ENCODE measurements around the gene RABAC1.

The RABAC1 gene

GRCh38 chr19:41956621-41957020 lies 2.5 kb downstream of the RABAC1 start:
- no peaks in the 10 kb centered on the region for H3K79me2 ChIP-seq (ENCODE audit: low read length)
- no peak overlapping the region for H3K9ac ChIP-seq (ENCODE audit: low read length)
- H3K27ac ChIP-seq (ENCODE audit: low read length) = no peak overlapping the region
- H3K27me3 ChIP-seq (replicated peaks; ENCODE audit: insufficient read depth, low read length) = no peaks in the 10 kb centered on the region
- H4K20me1 ChIP-seq (ENCODE audit: insufficient read depth, low read length) = no peaks in the 10 kb centered on the region
- no peaks in the 10 kb centered on the region for H3K9me2 ChIP-seq (replicated peaks; ENCODE audit: insufficient read depth, low read length)
- no peak overlapping the region for H3K4me2 ChIP-seq (ENCODE audit: low read depth, low read length)
- no peaks in the 10 kb centered on the region for H3K36me3 ChIP-seq (replicated peaks; ENCODE audit: insufficient read depth, low read length)
- peaks cover 12% of the 10 kb centered on the region; the same call in 1 of the 2 replicates for H3F3A ChIP-seq (ENCODE audit: insufficient read depth, low read length)
- no peak overlapping the region for H2AFZ ChIP-seq (ENCODE audit: low read length)
- H3K9me3 ChIP-seq (replicated peaks; ENCODE audit: insufficient read depth, low read length) = no peaks in the 10 kb centered on the region
- H3K4me1 ChIP-seq (ENCODE audit: low read length) = peaks cover 12% of the 10 kb centered on the region
- no peak overlapping the region for H3K4me3 ChIP-seq (ENCODE audit: low read length)
- DNase-seq = no peak
- no peak for TF ChIP-seq EZH2phosphoT487 (IDR thresholded peaks at IDR 0.05; ENCODE audit: low read length)
- TF ChIP-seq CTCF (IDR thresholded peaks at IDR 0.05; ENCODE audit: low read length) = no peak
- TF ChIP-seq EZH2 (optimal IDR thresholded peaks at IDR 0.05; ENCODE audit: low read depth, low read length) = no peak

GRCh38 chr19:41955521-41955920 lies 3.6 kb downstream of the RABAC1 start:
- no peak overlapping the region for H2AFZ ChIP-seq (ENCODE audit: low read length)
- H3K4me2 ChIP-seq (ENCODE audit: low read depth, low read length) = no peak overlapping the region
- DNase-seq = no peak
- H3K27ac ChIP-seq (ENCODE audit: low read length) = no peak overlapping the region
- H3K9me3 ChIP-seq (replicated peaks; ENCODE audit: insufficient read depth, low read length) = no peaks in the 10 kb centered on the region
- H3K36me3 ChIP-seq (replicated peaks; ENCODE audit: insufficient read depth, low read length) = no peaks in the 10 kb centered on the region
- H3K27me3 ChIP-seq (replicated peaks; ENCODE audit: insufficient read depth, low read length) = no peaks in the 10 kb centered on the region
- no peaks in the 10 kb centered on the region for H4K20me1 ChIP-seq (ENCODE audit: insufficient read depth, low read length)
- no peaks in the 10 kb centered on the region for H3K9me2 ChIP-seq (replicated peaks; ENCODE audit: insufficient read depth, low read length)
- peaks cover 12% of the 10 kb centered on the region; the same call in 1 of the 2 replicates for H3F3A ChIP-seq (ENCODE audit: insufficient read depth, low read length)
- no peak overlapping the region for H3K9ac ChIP-seq (ENCODE audit: low read length)
- peaks cover 12% of the 10 kb centered on the region for H3K4me1 ChIP-seq (ENCODE audit: low read length)
- TF ChIP-seq EZH2phosphoT487 (IDR thresholded peaks at IDR 0.05; ENCODE audit: low read length) (no peak), CTCF (IDR thresholded peaks at IDR 0.05; ENCODE audit: low read length) (no peak), EZH2 (optimal IDR thresholded peaks at IDR 0.05; ENCODE audit: low read depth, low read length) (no peak)
- no peak overlapping the region for H3K4me3 ChIP-seq (ENCODE audit: low read length)
- no peaks in the 10 kb centered on the region for H3K79me2 ChIP-seq (ENCODE audit: low read length)

- peak; percentile 82 for DNase-seq
- Histone ChIP-seq H3K9me2 (replicated peaks; ENCODE audit: insufficient read depth, low read length) (no peaks in the 10 kb centered on the region), H3F3A (ENCODE audit: insufficient read depth, low read length) (no peaks in the 10 kb centered on the region), H3K4me3 (ENCODE audit: low read length) (no peak overlapping the region), H4K20me1 (ENCODE audit: insufficient read depth, low read length) (no peaks in the 10 kb centered on the region), H3K27ac (ENCODE audit: low read length) (no peak overlapping the region), H3K9ac (ENCODE audit: low read length) (no peak overlapping the region), H2AFZ (ENCODE audit: low read length) (peak overlapping the region; percentile 62; the same call in 1 of the 2 replicates), H3K4me2 (ENCODE audit: low read depth, low read length) (peak overlapping the region; percentile 51; the same call in 1 of the 2 replicates), H3K9me3 (replicated peaks; ENCODE audit: insufficient read depth, low read length) (no peaks in the 10 kb centered on the region), H3K79me2 (ENCODE audit: low read length) (no peaks in the 10 kb centered on the region), H3K4me1 (ENCODE audit: low read length) (no peaks in the 10 kb centered on the region), H3K36me3 (replicated peaks; ENCODE audit: insufficient read depth, low read length) (no peaks in the 10 kb centered on the region), H3K27me3 (replicated peaks; ENCODE audit: insufficient read depth, low read length) (no peaks in the 10 kb centered on the region)
- TF ChIP-seq CTCF (IDR thresholded peaks at IDR 0.05; ENCODE audit: low read length) = peak; percentile 98
- no peak for TF ChIP-seq EZH2phosphoT487 (IDR thresholded peaks at IDR 0.05; ENCODE audit: low read length)
These were observed 7.4 kb downstream of the RABAC1 start for GRCh38 chr19:41951686-41952172.

Data from MM.1S (cell line).